ENCODE results near the gene DENND6B. TPM values are rescaled to one million over a fixed set of nuclear protein-coding genes. Genes with fewer than 3 reads are reported as not detected.

Gene DENND6B
- total and polyA plus RNA-seq, 2 donors (not counting 3 experiments of a cell fraction or from before 2014, with no cell fraction given), result 4.1 to 5.9 TPM

GRCh38 chr22:50313021-50313420 is 13.8 kb downstream of the DENND6B start:
- Histone ChIP-seq H3K36me3 (ENCODE audit: control insufficient read depth in 2 of 2, extremely low read depth in 1 of 2, insufficient read depth in 2 of 2, low read length in 2 of 2) (no peaks in the 10 kb centered on the region), H3K4me3 (replicated peaks in 1 of 3; ENCODE audit: insufficient read depth in 1 of 3, low read depth in 1 of 3, low read length in 3 of 3) (no peak overlapping the region), H3K4me1 (ENCODE audit: control insufficient read depth, extremely low read depth, insufficient read depth, low read length) (peaks cover 18% of the 10 kb centered on the region), H3K79me2 (ENCODE audit: control insufficient read depth, insufficient read depth, low read length) (no peaks in the 10 kb centered on the region), H3K27ac (ENCODE audit: insufficient read depth, low read depth, low read length) (no peak overlapping the region), H3K9ac (replicated peaks; ENCODE audit: extremely low read depth, insufficient read depth, low read length) (no peak overlapping the region), H3K27me3 (ENCODE audit: control insufficient read depth in 2 of 2, insufficient read depth in 2 of 2, low read length in 2 of 2) (no peaks in the 10 kb centered on the region), H3K9me1 (replicated peaks; ENCODE audit: control insufficient read depth, extremely low read depth, insufficient read depth, low read length) (no peaks in the 10 kb centered on the region), H2AFZ (ENCODE audit: low read depth, low read length) (no peak overlapping the region), H4K20me1 (replicated peaks; ENCODE audit: control insufficient read depth, extremely low read depth, insufficient read depth, low read length) (no peaks in the 10 kb centered on the region), H3K4me2 (ENCODE audit: insufficient read depth, low read length) (no peak overlapping the region), H3K9me3 (replicated peaks; ENCODE audit: control insufficient read depth, insufficient read depth, low read length) (no peaks in the 10 kb centered on the region)
- ChIA-PET CTCF (no interaction called here), POLR2A (no interaction called here)
- dilution Hi-C loops (cut with MboI; ENCODE audit: extremely low pct_ligation_motif_present, low sequenced_read_pairs) (no loop called here), intact Hi-C loops (cut with micrococcal nuclease) (no loop called here)
- TF ChIP-seq MAX (IDR thresholded peaks at IDR 0.05; ENCODE audit: insufficient read depth, insufficient read length), result no peak
- no peak for TF ChIP-seq CTCF (IDR thresholded peaks at IDR 0.05; ENCODE audit: extremely low read depth in 1 of 2, insufficient read depth in 1 of 2, low read depth in 1 of 2, low read length in 2 of 2)
- no peak for TF ChIP-seq EZH2 (IDR thresholded peaks at IDR 0.05; ENCODE audit: borderline replicate concordance, low read depth, low read length, severe bottlenecking)
- no peak for TF ChIP-seq POLR2A (IDR thresholded peaks at IDR 0.05; ENCODE audit: low read depth, low read length)
- no peak for TF ChIP-seq MYC (IDR thresholded peaks at IDR 0.05; ENCODE audit: low read depth, low read length)
- DNase-seq (ENCODE audit: low read depth, low spot score) (no peak), FAIRE-seq (no peak)
- no TSS peak for BruUV-seq (replicated peaks)

- Histone ChIP-seq H3K27me3 (ENCODE audit: control insufficient read depth in 2 of 2, insufficient read depth in 2 of 2, low read length in 2 of 2) (no peaks in the 10 kb centered on the region), H3K79me2 (ENCODE audit: control insufficient read depth, insufficient read depth, low read length) (no peaks in the 10 kb centered on the region), H3K4me3 (replicated peaks in 1 of 3; ENCODE audit: insufficient read depth in 1 of 3, low read depth in 1 of 3, low read length in 3 of 3) (no peak overlapping the region), H3K4me2 (ENCODE audit: insufficient read depth, low read length) (no peak overlapping the region), H4K20me1 (replicated peaks; ENCODE audit: control insufficient read depth, extremely low read depth, insufficient read depth, low read length) (no peaks in the 10 kb centered on the region), H3K9me3 (replicated peaks; ENCODE audit: control insufficient read depth, insufficient read depth, low read length) (no peaks in the 10 kb centered on the region), H3K36me3 (ENCODE audit: control insufficient read depth in 2 of 2, extremely low read depth in 1 of 2, insufficient read depth in 2 of 2, low read length in 2 of 2) (no peaks in the 10 kb centered on the region), H3K4me1 (ENCODE audit: control insufficient read depth, extremely low read depth, insufficient read depth, low read length) (peaks cover 21% of the 10 kb centered on the region), H2AFZ (ENCODE audit: low read depth, low read length) (no peak overlapping the region), H3K9ac (replicated peaks; ENCODE audit: extremely low read depth, insufficient read depth, low read length) (no peak overlapping the region), H3K9me1 (replicated peaks; ENCODE audit: control insufficient read depth, extremely low read depth, insufficient read depth, low read length) (no peaks in the 10 kb centered on the region), H3K27ac (ENCODE audit: insufficient read depth, low read depth, low read length) (no peak overlapping the region)
- ChIA-PET POLR2A (no interaction called here), CTCF (no interaction called here)
- DNase-seq (ENCODE audit: low read depth, low spot score) (no peak), FAIRE-seq (no peak)
- intact Hi-C loops (cut with micrococcal nuclease), result no loop called here
- TF ChIP-seq EZH2 (IDR thresholded peaks at IDR 0.05; ENCODE audit: borderline replicate concordance, low read depth, low read length, severe bottlenecking) (no peak), CTCF (IDR thresholded peaks at IDR 0.05; ENCODE audit: extremely low read depth in 1 of 2, insufficient read depth in 1 of 2, low read depth in 1 of 2, low read length in 2 of 2) (no peak), MAX (IDR thresholded peaks at IDR 0.05; ENCODE audit: insufficient read depth, insufficient read length) (no peak), MYC (IDR thresholded peaks at IDR 0.05; ENCODE audit: low read depth, low read length) (no peak), GATA2 (IDR thresholded peaks at IDR 0.05; ENCODE audit: insufficient read depth, insufficient read length, low read depth, low read length) (no peak), JUN (IDR thresholded peaks at IDR 0.05; ENCODE audit: borderline replicate concordance, insufficient read depth, insufficient read length, low read depth) (no peak), POLR2A (IDR thresholded peaks at IDR 0.05; ENCODE audit: low read depth, low read length) (no peak), POLR2AphosphoS5 (IDR thresholded peaks at IDR 0.05; ENCODE audit: insufficient read depth, low read depth, low read length) (no peak), FOS (IDR thresholded peaks at IDR 0.05; ENCODE audit: borderline replicate concordance, insufficient read depth, low read length) (no peak)
- dilution Hi-C loops (cut with MboI; ENCODE audit: extremely low pct_ligation_motif_present, low sequenced_read_pairs), result no loop called here
- BruUV-seq (replicated peaks), result no TSS peak
Measured at GRCh38 chr22:50312371-50312770, 14.4 kb downstream of the DENND6B start.

Data from endothelial cell of umbilical vein (primary cell).